Activated CD4-positive, alpha-beta T cell treated with anti-CD3 and anti-CD28 coated beads, Interleukin-2, Interleukin-6, amounts not matched to agents 100 ng/mL and 50 ng/mL, durations not matched to agents 16 hours and 8 hours (primary cell): ENCODE measurements around the gene CPSF6.
"Not testable (repeated sequence)": the region's sequence is repeated elsewhere in the genome, so short reads cannot be mapped to it uniquely, and the experiment has no call there.

ENCODE experiments used
- DNase-seq: peaks from one replicate; pipeline ENCODE4 v3.0.0-alpha.2; 2020

Gene CPSF6

DNA sequence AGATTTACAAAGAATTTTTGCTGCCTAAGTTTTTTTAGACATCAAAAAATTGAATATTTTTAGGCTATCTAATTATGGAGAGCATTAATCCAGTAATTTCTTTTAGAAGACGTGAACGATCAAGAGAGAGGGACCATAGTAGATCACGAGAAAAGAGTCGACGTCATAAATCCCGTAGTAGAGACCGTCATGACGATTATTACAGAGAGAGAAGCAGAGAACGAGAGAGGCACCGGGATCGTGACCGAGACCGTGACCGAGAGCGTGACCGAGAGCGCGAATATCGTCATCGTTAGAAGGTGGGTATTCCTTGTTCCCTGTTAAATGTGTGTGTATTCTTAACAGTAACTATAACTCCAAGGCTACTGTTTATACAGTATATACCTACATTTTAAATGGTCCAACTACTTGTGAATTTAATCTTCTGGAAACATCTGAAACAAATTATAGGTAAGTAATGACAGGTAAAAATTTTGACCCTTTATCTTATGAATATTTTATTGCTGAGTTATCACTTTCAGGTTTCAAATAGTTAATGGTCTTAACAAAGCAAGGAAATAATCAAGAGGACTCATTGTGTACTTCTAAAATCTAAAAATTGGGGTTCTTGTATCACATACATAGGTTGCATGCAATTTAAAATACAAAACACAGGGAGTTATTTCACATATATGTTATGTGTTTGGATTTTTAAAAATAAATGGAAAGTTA, 23.1 kb downstream of the CPSF6 start:
- DNase-seq: no peak

DNA sequence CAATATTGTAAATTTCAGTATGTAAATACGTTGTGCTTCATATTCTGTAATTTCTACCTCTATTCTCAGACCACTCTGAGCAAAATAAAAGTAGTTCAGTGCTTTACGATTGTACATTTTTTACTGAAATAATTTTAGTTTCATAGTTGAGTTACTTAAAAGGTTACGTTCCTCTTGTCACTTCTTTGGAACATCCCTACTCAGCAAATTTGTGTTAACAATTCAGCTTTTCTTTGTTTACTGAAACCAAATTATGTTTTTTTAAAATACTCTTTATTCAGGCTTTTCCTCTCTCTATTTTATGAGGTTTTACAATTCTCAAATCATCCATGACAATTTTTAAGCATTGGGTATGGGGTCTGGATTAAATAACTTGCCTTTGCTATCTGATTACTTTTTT, 25.8 kb downstream of the CPSF6 start:
- no peak for DNase-seq

DNA sequence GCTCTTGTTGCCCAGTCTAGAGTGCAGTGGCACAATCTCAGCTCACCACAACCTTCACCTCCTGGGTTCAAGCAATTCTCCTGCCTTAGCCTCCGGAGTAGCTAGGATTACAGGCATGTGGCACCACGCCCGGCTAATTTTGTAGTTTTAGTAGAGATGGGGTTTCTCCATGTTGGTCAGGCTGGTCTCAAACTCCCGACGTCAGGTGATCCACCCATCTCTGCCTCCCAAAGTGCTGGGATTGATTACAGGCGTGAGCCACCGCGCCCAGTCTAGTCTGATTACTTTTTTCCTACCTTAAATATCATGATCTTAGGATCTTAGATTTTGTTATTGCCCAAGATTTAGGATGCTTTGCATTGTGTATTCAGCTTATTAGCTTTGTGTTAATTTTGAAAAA, 26.3 kb downstream of the CPSF6 start:
- not testable (repeated sequence) for DNase-seq

GRCh38 chr12:69266036-69266635, 26.8 kb downstream of the CPSF6 start:
- peak; percentile 18 for DNase-seq

DNA sequence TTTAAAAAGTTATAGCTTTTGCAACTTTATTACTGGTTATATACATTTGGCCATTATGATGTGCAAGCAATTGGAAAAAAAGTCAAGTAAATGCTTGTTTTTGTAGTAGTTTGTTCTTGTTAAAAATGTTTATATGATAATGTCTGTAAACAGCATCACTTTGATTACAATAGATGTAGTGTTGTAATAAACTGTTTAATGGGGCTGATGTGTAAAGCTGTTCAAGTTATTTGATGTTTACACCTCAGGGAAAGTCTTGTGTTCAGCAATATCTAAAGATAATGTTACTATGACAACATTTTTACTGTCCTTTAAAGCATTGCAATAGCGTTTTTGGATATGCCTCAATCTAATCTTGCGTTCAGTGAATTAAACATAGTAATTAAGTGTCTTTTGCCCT, 30.4 kb downstream of the CPSF6 start:
- DNase-seq: no peak

- no peak for DNase-seq
These were observed 33.1 kb downstream of the CPSF6 start for GRCh38 chr12:69272511-69272910.

- DNase-seq: no peak
These were observed 35.5 kb downstream of the CPSF6 start for GRCh38 chr12:69274861-69275260.

GRCh38 chr12:69275471-69275891, 36.1 kb downstream of the CPSF6 start:
- no peak for DNase-seq

DNA sequence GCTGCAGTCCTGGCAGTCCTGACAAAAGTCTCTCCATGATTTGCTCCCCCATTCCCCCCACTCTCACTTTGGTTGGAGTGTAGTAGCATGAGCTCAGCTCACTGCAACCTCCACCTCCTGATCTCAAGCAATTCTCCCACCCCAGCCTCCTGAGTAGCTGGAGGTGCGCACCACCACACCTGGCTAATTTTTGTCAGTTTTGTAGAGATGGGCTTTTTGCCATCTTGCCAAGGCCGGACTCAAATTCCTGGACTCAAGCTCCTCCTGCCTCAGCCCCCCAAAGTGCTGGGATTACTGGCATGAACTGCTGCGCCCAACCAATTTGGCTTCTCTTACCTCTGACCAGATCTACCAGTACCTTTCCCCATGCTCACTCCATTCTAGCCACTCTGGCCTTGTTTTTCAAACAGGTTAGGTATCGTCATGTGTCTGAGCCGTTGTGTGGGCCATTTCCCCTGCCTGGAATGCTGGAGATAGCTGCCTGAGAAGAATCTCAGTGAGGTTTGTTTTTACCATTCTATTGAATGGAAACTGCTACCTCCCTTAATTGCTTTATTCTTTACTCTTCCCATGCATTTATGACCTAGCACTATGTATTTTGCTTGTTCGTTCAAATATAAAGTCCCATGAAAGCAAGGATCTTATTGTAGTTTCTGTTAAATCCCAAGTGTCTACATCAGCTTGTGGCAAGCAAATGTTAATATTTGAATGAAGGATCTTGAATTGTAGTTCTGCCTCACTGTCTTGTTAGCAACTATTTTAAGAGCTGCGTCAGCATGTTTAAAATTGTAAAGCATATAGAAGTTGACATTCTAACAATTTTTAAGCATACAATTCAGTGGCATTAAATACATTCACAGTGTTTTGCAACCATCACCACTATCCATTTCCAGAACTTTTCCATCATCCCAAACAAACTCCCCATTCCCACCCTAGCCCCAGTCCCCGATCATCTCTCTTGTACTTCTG, 39.7 kb downstream of the CPSF6 start:
- DNase-seq: no peak

GRCh38 chr12:69284131-69284530, 44.8 kb downstream of the CPSF6 start:
- DNase-seq: peak; percentile 39

GRCh38 chr12:69287556-69287955, 48.2 kb downstream of the CPSF6 start:
- no peak for DNase-seq

DNA sequence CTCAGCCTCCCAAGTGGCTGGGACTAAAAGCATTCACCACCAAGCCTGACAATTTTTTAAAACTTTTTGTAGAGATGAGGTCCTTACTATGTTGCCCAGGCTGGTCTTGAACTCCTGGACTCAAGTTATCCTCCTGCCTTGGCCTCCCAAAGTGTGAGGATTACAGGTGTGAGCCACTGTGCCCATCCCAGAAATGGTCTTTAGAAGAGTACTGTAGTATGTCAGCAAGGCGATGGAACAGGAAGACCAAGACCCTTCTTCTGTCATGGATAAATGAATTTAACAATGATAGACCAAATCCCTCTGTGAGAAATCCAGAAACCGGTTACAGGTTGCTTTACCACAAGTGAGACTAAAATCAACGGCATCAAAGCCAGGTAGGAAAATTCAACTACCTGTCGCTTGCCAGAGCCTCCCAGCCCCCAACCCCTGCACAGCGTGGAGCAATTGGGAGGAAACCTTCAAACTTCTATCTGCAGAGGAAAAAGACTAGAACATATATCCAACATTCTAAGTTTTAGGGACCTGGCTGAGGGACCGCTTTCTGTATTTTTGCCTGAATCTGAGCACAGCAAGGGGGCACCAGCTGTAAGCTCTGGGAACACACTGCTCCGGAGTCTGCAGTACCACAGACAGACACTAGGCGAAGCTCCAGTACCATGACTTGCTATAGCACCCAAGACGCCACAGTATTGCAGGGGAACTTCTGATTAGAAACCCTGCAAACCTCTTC, 51.3 kb downstream of the CPSF6 start:
- peak; percentile 83 for DNase-seq

DNA sequence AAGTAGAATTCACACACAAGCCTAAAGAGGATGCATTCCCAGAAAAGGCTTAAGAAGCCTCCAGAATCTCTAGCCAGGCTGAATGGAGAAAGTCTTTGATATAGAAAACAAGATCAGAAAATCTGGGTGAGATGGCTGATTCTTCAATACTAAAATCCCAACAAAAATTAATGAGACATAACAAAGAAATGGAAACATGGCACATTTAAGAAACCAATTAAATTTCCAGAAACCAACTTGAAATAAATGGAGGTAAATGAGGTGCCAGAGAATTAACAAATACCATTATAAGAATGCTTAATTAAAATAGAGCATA, 51.9 kb downstream of the CPSF6 start:
- no peak for DNase-seq

DNA sequence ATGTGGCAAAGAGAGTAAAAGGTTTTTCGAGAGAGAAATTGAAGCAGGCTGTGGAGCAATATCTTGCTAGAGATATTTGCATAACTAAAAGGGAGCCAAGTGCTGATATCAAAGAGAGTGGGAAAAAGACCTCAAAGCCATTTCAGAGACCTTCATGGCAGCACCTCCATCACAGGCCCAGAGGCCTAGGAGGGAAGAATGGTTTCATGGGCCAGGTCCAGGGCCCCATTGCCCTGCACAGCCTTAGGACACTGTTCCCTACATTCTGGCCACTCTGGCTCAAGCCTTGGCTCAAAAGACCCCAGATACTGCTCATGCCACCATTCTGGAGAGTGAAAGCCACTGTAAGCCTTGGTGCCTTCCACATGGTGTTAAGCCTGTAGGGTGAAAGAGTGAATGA, 58.8 kb downstream of the CPSF6 start:
- DNase-seq: no peak

- no peak for DNase-seq
These were observed 59.6 kb downstream of the CPSF6 start for GRCh38 chr12:69298947-69299346.

GRCh38 chr12:69304284-69304683, 64.9 kb downstream of the CPSF6 start:
- DNase-seq: no peak

- DNase-seq: no peak
These were observed 70.1 kb downstream of the CPSF6 start for GRCh38 chr12:69309461-69309860.

DNA sequence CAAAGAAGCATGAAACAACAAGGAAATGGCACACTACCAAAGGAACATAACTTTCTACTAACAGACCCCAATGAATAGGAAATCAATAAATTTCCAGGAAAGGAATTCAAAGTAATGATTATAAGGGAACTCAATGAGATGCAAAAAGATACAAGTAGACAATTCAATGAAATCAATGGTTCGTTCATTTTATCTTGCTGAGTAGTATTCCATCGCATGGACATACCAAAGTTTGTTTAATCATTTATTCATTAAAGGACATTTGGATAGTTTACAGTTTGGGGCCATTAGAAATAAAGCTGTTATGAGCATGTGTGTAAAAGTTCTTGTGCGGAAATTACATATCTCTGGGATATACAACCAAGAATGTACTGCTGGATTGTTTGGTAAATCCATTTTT, 73.8 kb downstream of the CPSF6 start:
- no peak for DNase-seq

- DNase-seq: not testable (repeated sequence)
These were observed 77.4 kb downstream of the CPSF6 start for GRCh38 chr12:69316784-69317183.

DNA sequence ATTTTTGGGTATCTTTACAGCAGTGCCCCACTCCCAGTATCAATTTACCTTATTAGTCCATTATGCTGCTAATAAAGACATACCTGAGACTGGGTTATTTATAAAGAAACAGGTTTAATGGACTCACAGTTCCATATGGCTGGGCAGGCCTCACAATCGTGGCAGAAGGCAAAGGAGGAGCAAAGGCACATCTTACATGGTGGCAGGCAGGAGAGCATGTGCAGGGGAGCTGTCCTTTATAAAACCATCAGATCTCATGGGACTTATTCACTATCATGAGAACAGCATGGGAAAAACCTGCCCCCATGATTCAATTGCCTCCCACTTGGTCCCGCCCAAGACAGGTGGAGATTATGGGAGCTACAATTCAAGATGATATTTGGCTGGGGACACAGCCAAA, 77.9 kb downstream of the CPSF6 start:
- DNase-seq: not testable (repeated sequence)

GRCh38 chr12:69318225-69318624, 78.9 kb downstream of the CPSF6 start:
- no peak for DNase-seq

GRCh38 chr12:69321351-69321750, 82.0 kb downstream of the CPSF6 start:
- no peak for DNase-seq
